MM.1S (cell line): ENCODE measurements around the gene SLC39A6.

Experiments
- DNase-seq: peaks from one replicate; pipeline ENCODE4 v3.0.0-alpha.2; 2015
- H2AFZ ChIP-seq: fragments of 300-600 bp; sonication (generic); 2 replicates; pipeline ENCODE4 v1.6.0; 2016; ENCODE audit warnings: antibody characterized with exemption, low read length
- H3F3A ChIP-seq: fragments of 300-600 bp; sonication (generic); 2 replicates; pipeline ENCODE4 v1.6.1; 2016; ENCODE audit warnings: mild to moderate bottlenecking, antibody characterized with exemption, low read length, moderate library complexity, mixed read lengths; ENCODE audit not compliant: insufficient read depth
- H3K27ac ChIP-seq: fragments of 300-600 bp; sonication (generic); 2 replicates; pipeline ENCODE4 v1.5.1; 2016; ENCODE audit warnings: mild to moderate bottlenecking, low read length
- H3K27me3 ChIP-seq: fragments of 300-600 bp; sonication (generic); replicated peaks from 2 replicates; pipeline ENCODE4 v1.6.0; 2016; ENCODE audit warnings: low read length; ENCODE audit not compliant: insufficient read depth
- H3K36me3 ChIP-seq: fragments of 300-600 bp; sonication (generic); replicated peaks from 2 replicates; pipeline ENCODE4 v1.6.1; 2016; ENCODE audit warnings: mild to moderate bottlenecking, low read length, mixed read lengths; ENCODE audit not compliant: insufficient read depth
- H3K4me1 ChIP-seq: fragments of 300-600 bp; sonication (generic); 2 replicates; pipeline ENCODE4 v1.6.1; 2016; ENCODE audit warnings: low read length, mixed read lengths
- H3K4me2 ChIP-seq: fragments of 300-600 bp; sonication (generic); 2 replicates; pipeline ENCODE4 v1.6.0; 2016; ENCODE audit warnings: low read depth, low read length
- H3K4me3 ChIP-seq: fragments of 300-600 bp; sonication (generic); 2 replicates; pipeline ENCODE4 v1.5.1; 2016; ENCODE audit warnings: low read length, mixed read lengths
- H3K79me2 ChIP-seq: fragments of 300-600 bp; sonication (generic); 2 replicates; pipeline ENCODE4 v1.6.1; 2016; ENCODE audit warnings: mixed run types, low read length, mixed read lengths
- H3K9ac ChIP-seq: fragments of 300-600 bp; sonication (generic); 2 replicates; pipeline ENCODE4 v1.6.1; 2016; ENCODE audit warnings: low read length, mixed read lengths
- H3K9me2 ChIP-seq: fragments of 300-600 bp; sonication (generic); replicated peaks from 2 replicates; pipeline ENCODE4 v1.6.1; 2016; ENCODE audit warnings: mild to moderate bottlenecking, low read length, mixed read lengths; ENCODE audit not compliant: insufficient read depth
- H3K9me3 ChIP-seq: fragments of 300-600 bp; sonication (generic); replicated peaks from 2 replicates; pipeline ENCODE4 v1.6.1; 2016; ENCODE audit warnings: mild to moderate bottlenecking, low read length, mixed read lengths; ENCODE audit not compliant: insufficient read depth
- H4K20me1 ChIP-seq: fragments of 300-600 bp; sonication (generic); 2 replicates; pipeline ENCODE4 v1.6.1; 2016; ENCODE audit warnings: mild to moderate bottlenecking, low read length, moderate library complexity, mixed read lengths; ENCODE audit not compliant: insufficient read depth
- EZH2 ChIP-seq: fragments of 300-600 bp; sonication (generic); optimal IDR thresholded peaks from 2 replicates; pipeline ENCODE3; 2017; ENCODE audit warnings: low read depth, mild to moderate bottlenecking, antibody characterized with exemption, low read length, mixed read lengths
- EZH2phosphoT487 ChIP-seq: fragments of 300-600 bp; sonication (generic); IDR thresholded peaks from 2 replicates; pipeline ENCODE4 v1.6.1; 2018; ENCODE audit warnings: antibody characterized with exemption, low read length
- TF ChIP-seq, protein P1 (sequence below): fragments of 300-600 bp; sonication (generic); IDR thresholded peaks from 2 replicates; pipeline ENCODE4 v1.5.1; 2016; ENCODE audit warnings: antibody characterized with exemption, low read length, mixed read lengths

SLC39A6 gene

DNA sequence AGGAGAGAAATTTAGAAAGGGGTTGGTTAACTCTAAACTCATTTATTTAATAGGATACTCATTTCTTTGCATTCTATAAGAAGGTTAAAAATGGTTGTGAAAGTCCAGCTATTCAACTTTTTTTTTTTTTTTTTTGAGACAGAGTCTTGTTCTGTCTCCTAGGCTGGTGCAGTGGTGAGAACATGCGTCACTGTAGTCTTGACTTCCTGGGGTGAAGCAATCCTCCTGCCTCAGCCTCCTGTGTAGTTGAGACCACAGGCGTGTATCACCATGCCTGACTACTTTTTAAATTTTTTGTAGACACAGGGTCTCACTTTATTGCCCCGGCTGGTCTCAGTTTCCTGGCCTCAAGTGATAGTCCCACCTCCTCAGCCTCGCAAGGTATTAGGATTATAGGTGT, 12.4 kb upstream of the SLC39A6 start:
- Histone ChIP-seq H3K9me3 (no peaks in the 10 kb centered on the region), H3K27me3 (no peaks in the 10 kb centered on the region), H3K36me3 (peaks cover 17% of the 10 kb centered on the region; the same call in 1 of the 2 replicates), H3K4me1 (no peaks in the 10 kb centered on the region), H3K4me2 (no peak overlapping the region), H3F3A (no peaks in the 10 kb centered on the region), H2AFZ (no peak overlapping the region), H3K79me2 (peaks cover 6% of the 10 kb centered on the region; the same call in 1 of the 2 replicates), H3K4me3 (no peak overlapping the region), H3K9me2 (no peaks in the 10 kb centered on the region), H4K20me1 (no peaks in the 10 kb centered on the region), H3K27ac (no peak overlapping the region), H3K9ac (no peak overlapping the region)
- DNase-seq: no peak
- TF ChIP-seq, protein P1, sequence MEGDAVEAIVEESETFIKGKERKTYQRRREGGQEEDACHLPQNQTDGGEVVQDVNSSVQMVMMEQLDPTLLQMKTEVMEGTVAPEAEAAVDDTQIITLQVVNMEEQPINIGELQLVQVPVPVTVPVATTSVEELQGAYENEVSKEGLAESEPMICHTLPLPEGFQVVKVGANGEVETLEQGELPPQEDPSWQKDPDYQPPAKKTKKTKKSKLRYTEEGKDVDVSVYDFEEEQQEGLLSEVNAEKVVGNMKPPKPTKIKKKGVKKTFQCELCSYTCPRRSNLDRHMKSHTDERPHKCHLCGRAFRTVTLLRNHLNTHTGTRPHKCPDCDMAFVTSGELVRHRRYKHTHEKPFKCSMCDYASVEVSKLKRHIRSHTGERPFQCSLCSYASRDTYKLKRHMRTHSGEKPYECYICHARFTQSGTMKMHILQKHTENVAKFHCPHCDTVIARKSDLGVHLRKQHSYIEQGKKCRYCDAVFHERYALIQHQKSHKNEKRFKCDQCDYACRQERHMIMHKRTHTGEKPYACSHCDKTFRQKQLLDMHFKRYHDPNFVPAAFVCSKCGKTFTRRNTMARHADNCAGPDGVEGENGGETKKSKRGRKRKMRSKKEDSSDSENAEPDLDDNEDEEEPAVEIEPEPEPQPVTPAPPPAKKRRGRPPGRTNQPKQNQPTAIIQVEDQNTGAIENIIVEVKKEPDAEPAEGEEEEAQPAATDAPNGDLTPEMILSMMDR: no peak
- TF ChIP-seq EZH2 (no peak), EZH2phosphoT487 (no peak)

DNA sequence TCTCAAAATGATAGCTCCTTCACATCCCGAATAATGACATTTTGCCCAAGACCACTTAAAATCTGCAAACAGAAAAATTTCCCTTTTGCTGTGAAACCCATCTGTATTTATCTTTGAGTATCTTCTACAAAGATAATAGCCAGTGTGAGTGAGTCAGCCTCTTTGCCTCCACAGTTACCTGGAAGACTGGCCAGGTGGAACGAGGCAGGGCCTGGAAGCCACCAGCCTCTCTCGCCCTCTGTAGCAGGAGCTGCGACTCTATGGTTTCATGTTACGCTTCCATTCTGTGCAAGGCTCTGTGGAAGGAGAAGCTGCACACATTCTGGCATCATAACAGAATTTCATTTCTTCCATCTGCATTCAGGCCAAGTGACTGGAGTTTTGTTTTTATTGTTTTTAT, 10.1 kb upstream of the SLC39A6 start:
- Histone ChIP-seq H3K4me2 (no peak overlapping the region), H3K9me3 (no peaks in the 10 kb centered on the region), H3K4me1 (no peaks in the 10 kb centered on the region), H3K27me3 (no peaks in the 10 kb centered on the region), H3K9me2 (no peaks in the 10 kb centered on the region), H3K36me3 (peaks cover 6% of the 10 kb centered on the region; the same call in 1 of the 2 replicates), H3F3A (no peaks in the 10 kb centered on the region), H3K79me2 (peaks cover 19% of the 10 kb centered on the region), H4K20me1 (no peaks in the 10 kb centered on the region), H2AFZ (no peak overlapping the region), H3K9ac (no peak overlapping the region), H3K4me3 (no peak overlapping the region), H3K27ac (no peak overlapping the region)
- no peak for TF ChIP-seq EZH2
- TF ChIP-seq EZH2phosphoT487: no peak
- TF ChIP-seq, protein P1: no peak
- DNase-seq: no peak

DNA sequence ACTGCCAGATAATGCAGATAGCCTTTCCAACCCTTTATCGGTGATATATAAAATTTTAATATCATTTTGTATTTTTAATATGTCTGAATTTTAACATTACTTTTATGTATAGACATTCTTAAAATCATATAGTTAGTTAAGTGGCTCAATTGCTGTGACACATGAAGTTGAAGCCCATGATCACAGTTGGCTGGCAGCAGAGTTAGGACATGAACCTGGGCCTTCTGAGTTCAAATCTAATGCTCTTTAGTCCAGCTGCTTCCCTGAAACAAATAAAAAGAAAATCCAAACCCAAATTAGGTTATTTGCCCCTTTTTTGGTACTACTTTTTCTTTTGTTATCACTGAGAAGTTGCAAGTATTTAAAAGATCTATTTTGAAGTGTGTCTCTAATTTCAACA, 6.1 kb upstream of the SLC39A6 start:
- no peak for DNase-seq
- Histone ChIP-seq H3K4me2 (no peak overlapping the region), H3K79me2 (peaks cover 55% of the 10 kb centered on the region), H3K9me3 (no peaks in the 10 kb centered on the region), H3K4me1 (peaks cover 12% of the 10 kb centered on the region; the same call in 1 of the 2 replicates), H3K36me3 (peaks cover 6% of the 10 kb centered on the region; the same call in 1 of the 2 replicates), H3K27ac (no peak overlapping the region), H3K9me2 (no peaks in the 10 kb centered on the region), H3K4me3 (no peak overlapping the region), H2AFZ (no peak overlapping the region), H3F3A (no peaks in the 10 kb centered on the region), H3K27me3 (no peaks in the 10 kb centered on the region), H3K9ac (no peak overlapping the region), H4K20me1 (no peaks in the 10 kb centered on the region; the same call in 1 of the 2 replicates)
- TF ChIP-seq, protein P1: no peak
- TF ChIP-seq EZH2phosphoT487: no peak
- no peak for TF ChIP-seq EZH2
